IMR-90 (cell line): ENCODE results near the gene C22orf15. TPM values are rescaled to one million over a fixed set of nuclear protein-coding genes. Genes with fewer than 3 reads are reported as not detected.
A peak's percentile ranks its signal among the peaks of the same experiment; 100 is the strongest.

Experiments used
- ATAC-seq: fragments of 200-7000 bp; cut with Tn5 transposase; 2 replicates; pipeline ENCODE4 v1.9.1; 2020; ENCODE audit warnings: low read depth, mild to moderate bottlenecking, moderate library complexity
- BruUV-seq: library from RNA; stranded (reverse); fragments of 400-500 nt; replicated peaks from 2 replicates; lab custom pipeline; 2021; lab: Mats Ljungman, UMichigan
- CTCF ChIA-PET: fragments of 300-600 bp; formaldehyde crosslinking; extraction: SDS; loops from one replicate; lab custom pipeline; 2021; ENCODE audit warnings: antibody characterized with exemption; lab: Yijun Ruan, JAX
- POLR2A ChIA-PET: fragments of 300-600 bp; sonication (Branson Sonifier 250); formaldehyde crosslinking; loops from one replicate; lab custom pipeline; 2022; ENCODE audit warnings: antibody characterized with exemption; ENCODE audit not compliant: unreplicated experiment; lab: Charles Lee
- DNase-seq: peaks from one replicate; pipeline ENCODE4 v3.0.0; 2013
- H2AFZ ChIP-seq: replicated peaks from 2 replicates; pipeline ENCODE3; 2013; ENCODE audit warnings: low read length, mild to moderate bottlenecking; ENCODE audit not compliant: poor library complexity
- H2AK5ac ChIP-seq: 2 replicates; pipeline ENCODE4 v1.6.1; 2013; ENCODE audit warnings: low read depth, low read length, inconsistent platforms
- H2AK9ac ChIP-seq: replicated peaks from 2 replicates; pipeline ENCODE3; 2013; ENCODE audit warnings: mild to moderate bottlenecking, low read depth, low read length, moderate library complexity; ENCODE audit not compliant: poor library complexity
- H2BK120ac ChIP-seq: 2 replicates; pipeline ENCODE4 v1.6.1; 2013; ENCODE audit warnings: low read depth, low read length, inconsistent platforms
- H2BK15ac ChIP-seq: 3 replicates; pipeline ENCODE4 v1.6.1; 2013; ENCODE audit warnings: low read depth, low read length, inconsistent platforms
- H2BK20ac ChIP-seq: 2 replicates; pipeline ENCODE4 v1.6.1; 2013; ENCODE audit warnings: low read depth, mild to moderate bottlenecking, inconsistent platforms, low read length, moderate library complexity
- H2BK5ac ChIP-seq: 2 replicates; pipeline ENCODE4 v1.6.1; 2013; ENCODE audit warnings: mild to moderate bottlenecking, low read depth, low read length, inconsistent platforms; ENCODE audit not compliant: poor library complexity, severe bottlenecking
- H3K14ac ChIP-seq: replicated peaks from 2 replicates; pipeline ENCODE4 v1.6.1; 2013; ENCODE audit warnings: low read depth, low read length, inconsistent platforms
- H3K18ac ChIP-seq: 2 replicates; pipeline ENCODE4 v1.6.1; 2013; ENCODE audit warnings: low read depth, low read length, control low read depth
- H3K23ac ChIP-seq: 2 replicates; pipeline ENCODE4 v1.6.1; 2013; ENCODE audit warnings: low read depth, low read length, inconsistent platforms
- H3K27ac ChIP-seq: 2 replicates; pipeline ENCODE4 v1.5.1; 2013; ENCODE audit warnings: mild to moderate bottlenecking, control low read depth, low read length; ENCODE audit not compliant: insufficient read depth
- H3K27me3 ChIP-seq: 2 replicates; pipeline ENCODE4 v1.6.1; 2013; ENCODE audit warnings: low read length; ENCODE audit not compliant: control insufficient read depth, insufficient read depth
- H3K36me3 ChIP-seq: 2 replicates; pipeline ENCODE4 v1.6.1; 2013; ENCODE audit warnings: low read length, mixed read lengths; ENCODE audit not compliant: control insufficient read depth, insufficient read depth
- H3K4ac ChIP-seq: 2 replicates; pipeline ENCODE4 v1.6.1; 2013; ENCODE audit warnings: low read depth, low read length, inconsistent platforms
- H3K4me1 ChIP-seq: 2 replicates; pipeline ENCODE4 v1.6.1; 2013; ENCODE audit warnings: low read length, mixed read lengths; ENCODE audit not compliant: control insufficient read depth, insufficient read depth
- H3K4me2 ChIP-seq: 2 replicates; pipeline ENCODE4 v1.6.1; 2013; ENCODE audit warnings: low read depth, mild to moderate bottlenecking, control low read depth, low read length, moderate library complexity
- H3K4me3 ChIP-seq: 2 replicates; pipeline ENCODE4 v1.5.1; 2013; ENCODE audit warnings: low read depth, mild to moderate bottlenecking, control low read depth, low read length, moderate library complexity; ENCODE audit not compliant: insufficient read depth
- H3K56ac ChIP-seq: 2 replicates; pipeline ENCODE4 v1.6.1; 2013; ENCODE audit warnings: low read length, inconsistent platforms; ENCODE audit not compliant: insufficient read depth; ENCODE audit errors: extremely low read depth
- H3K79me1 ChIP-seq, 2 experiments: 2 replicates each; pipeline ENCODE4 v1.6.1; 2013; ENCODE audit warnings: low read length in 2 of 2, inconsistent platforms in 1 of 2, low read depth in 1 of 2
- H3K9ac ChIP-seq: 2 replicates; pipeline ENCODE4 v1.6.1; 2013; ENCODE audit warnings: low read depth, low read length, control low read depth
- H3K9me1 ChIP-seq: 2 replicates; pipeline ENCODE4 v1.6.1; 2013; ENCODE audit warnings: low read length, inconsistent platforms; ENCODE audit not compliant: insufficient read depth
- H3K9me3 ChIP-seq: 2 replicates; pipeline ENCODE4 v1.6.1; 2013; ENCODE audit warnings: low read length; ENCODE audit not compliant: control insufficient read depth, insufficient read depth
- H4K20me1 ChIP-seq: 2 replicates; pipeline ENCODE4 v1.6.1; 2013; ENCODE audit warnings: low read length, inconsistent platforms; ENCODE audit not compliant: insufficient read depth
- H4K5ac ChIP-seq: 2 replicates; pipeline ENCODE4 v1.6.1; 2013; ENCODE audit warnings: mild to moderate bottlenecking, low read depth, low read length, control low read depth
- H4K8ac ChIP-seq, 2 experiments: 2 replicates each; pipeline ENCODE4 v1.6.1; 2013; ENCODE audit warnings: low read depth in 2 of 2, low read length in 2 of 2, control low read depth in 1 of 2, inconsistent platforms in 1 of 2
- H4K91ac ChIP-seq: 2 replicates; pipeline ENCODE4 v1.6.1; 2013; ENCODE audit warnings: low read depth, low read length, inconsistent platforms; ENCODE audit not compliant: insufficient read depth
- BHLHE40 ChIP-seq: fragments of 150-350 bp; IDR thresholded peaks from 2 replicates; pipeline ENCODE4 v1.6.1; 2016; ENCODE audit warnings: mild to moderate bottlenecking, low read depth, low read length
- CEBPB ChIP-seq: IDR thresholded peaks from 2 replicates; pipeline ENCODE4 v1.6.1; 2012; ENCODE audit warnings: low read depth, low read length, improper control_type of control experiment
- CHD1 ChIP-seq: IDR thresholded peaks from 2 replicates; pipeline ENCODE4 v1.6.1; 2012; ENCODE audit warnings: low read depth, low read length, improper control_type of control experiment
- CTCF ChIP-seq: conservative IDR thresholded peaks from 2 replicates; pipeline ENCODE4 v1.5.1; 2012; ENCODE audit warnings: mild to moderate bottlenecking, low read depth, low read length, improper control_type of control experiment
- ELK1 ChIP-seq: fragments of 150-350 bp; IDR thresholded peaks from 2 replicates; pipeline ENCODE4 v1.6.1; 2016; ENCODE audit warnings: low read depth, mild to moderate bottlenecking, low read length, moderate library complexity, borderline replicate concordance
- FOS ChIP-seq: fragments of 150-350 bp; IDR thresholded peaks from 2 replicates; pipeline ENCODE4 v1.6.1; 2016; ENCODE audit warnings: low read depth, low read length
- MAFK ChIP-seq: IDR thresholded peaks from 2 replicates; pipeline ENCODE4 v1.6.1; 2012; ENCODE audit warnings: low read depth, low read length, improper control_type of control experiment
- MXI1 ChIP-seq: IDR thresholded peaks from 2 replicates; pipeline ENCODE4 v1.6.1; 2012; ENCODE audit warnings: low read depth, mild to moderate bottlenecking, low read length, moderate library complexity, borderline replicate concordance
- NFE2L2 ChIP-seq: fragments of 150-350 bp; IDR thresholded peaks from 2 replicates; pipeline ENCODE4 v1.6.1; 2016; ENCODE audit warnings: low read depth, mild to moderate bottlenecking, low read length
- POLR2A ChIP-seq: IDR thresholded peaks from 2 replicates; pipeline ENCODE4 v1.6.1; 2012; ENCODE audit warnings: mild to moderate bottlenecking, low read depth, low read length
- RCOR1 ChIP-seq: IDR thresholded peaks from 2 replicates; pipeline ENCODE4 v1.6.1; 2012; ENCODE audit warnings: mild to moderate bottlenecking, low read length, improper control_type of control experiment; ENCODE audit not compliant: insufficient replicate concordance
- RFX5 ChIP-seq: IDR thresholded peaks from 2 replicates; pipeline ENCODE4 v1.8.0; 2012; ENCODE audit warnings: low read depth, mild to moderate bottlenecking, low read length, moderate library complexity
- SMC3 ChIP-seq: fragments of 150-350 bp; IDR thresholded peaks from 2 replicates; pipeline ENCODE4 v1.6.1; 2016; ENCODE audit warnings: low read depth, mild to moderate bottlenecking, antibody characterized with exemption, low read length, moderate library complexity
- WGBS, 2 experiments: methylation state at CpG; one replicate each; pipeline versions ENCODE4 v1.1.5 to v1.1.7; 2013; ENCODE audit warnings: missing lambda C conversion rate in 2 of 2; ENCODE audit not compliant: insufficient read length in 1 of 2; ENCODE audit errors: extremely low coverage in 2 of 2; 5-methylcytosine and 5-hydroxymethylcytosine counted together
- dilution Hi-C: fragments of 300-500 bp; cut with HindIII; formaldehyde crosslinking; loops from one replicate; pipeline ENCODE4 v1.14.3; 2018; ENCODE audit warnings: low sequenced_read_pairs; ENCODE audit not compliant: unreplicated experiment
- in situ Hi-C: fragments of 300-500 bp; cut with MboI; formaldehyde crosslinking; loops from 3 replicates; pipeline ENCODE4 v1.14.3; 2019; ENCODE audit warnings: low sequenced_read_pairs, inconsistent platforms, mixed read lengths
- intact Hi-C: fragments of 100-400 bp; cut with micrococcal nuclease; formaldehyde crosslinking; loops from 2 replicates; pipeline ENCODE4 v1.10.0; 2022
- polyA plus RNA-seq, 3 experiments: library from polyadenylated mRNA; depleted of rRNA; stranded (reverse); fragments of >200 nt; gene quantifications; 2 replicates each; pipeline ENCODE4 v1.2.3, GENCODE V29; 2012; ENCODE audit warnings: low replicate concordance in 1 of 3
- total RNA-seq: library from RNA; depleted of rRNA; stranded (reverse); fragments of >200 nt; gene quantifications from 2 replicates; pipeline ENCODE4 v1.2.3, GENCODE V29; 2012
- TF ChIP-seq, protein P1 (sequence below): fragments of 150-350 bp; IDR thresholded peaks from 2 replicates; pipeline ENCODE4 v1.6.1; 2017; ENCODE audit warnings: mild to moderate bottlenecking, antibody characterized with exemption, low read length, low read depth

Gene C22orf15
- total and polyA plus RNA-seq, 2 of the 4 experiments (the other 2 are of a cell fraction): 2.3 to 3.1 TPM

GRCh38 chr22:23718371-23719165 lies 44.2 kb upstream of the C22orf15 start:
- Histone ChIP-seq H3K4ac (no peak overlapping the region), H2BK120ac (no peak overlapping the region), H3K18ac (no peak overlapping the region), H2BK5ac (no peak overlapping the region), H3K4me1 (0 out of 2 replicates have a peak, but pooled peaks cover 5% of the 10 kb centered on the region), H2BK20ac (no peak overlapping the region), H2AK9ac (peak overlapping the region; percentile 65), H4K20me1 (no peaks in the 10 kb centered on the region), H3K9me1 (peaks cover 10% of the 10 kb centered on the region), H3K4me2 (no peak overlapping the region), H3K36me3 (peaks cover 10% of the 10 kb centered on the region), H4K5ac (no peak overlapping the region), H3K9ac (no peak overlapping the region), H3K27me3 (no peaks in the 10 kb centered on the region), H3K56ac (no peak overlapping the region), H3K27ac (no peak overlapping the region), H3K9me3 (no peaks in the 10 kb centered on the region), H3K14ac (no peak overlapping the region), H4K8ac (no peak overlapping the region), H2BK15ac (no peak overlapping the region), H3K4me3 (no peak overlapping the region), H2AFZ (no peak overlapping the region), H4K91ac (no peak overlapping the region), H3K23ac (no peak overlapping the region), H3K79me1 (peaks cover 10 to 27% of the 10 kb centered on the region in 2 experiments), H2AK5ac (no peak overlapping the region)
- no TSS peak for BruUV-seq
- DNase-seq (no peak), ATAC-seq (no peak)
- TF ChIP-seq BHLHE40: no peak
- TF ChIP-seq FOS: no peak
- no peak for TF ChIP-seq RCOR1
- no peak for TF ChIP-seq MAFK
- TF ChIP-seq CTCF: no peak
- TF ChIP-seq CEBPB: no peak
- TF ChIP-seq, protein P1, sequence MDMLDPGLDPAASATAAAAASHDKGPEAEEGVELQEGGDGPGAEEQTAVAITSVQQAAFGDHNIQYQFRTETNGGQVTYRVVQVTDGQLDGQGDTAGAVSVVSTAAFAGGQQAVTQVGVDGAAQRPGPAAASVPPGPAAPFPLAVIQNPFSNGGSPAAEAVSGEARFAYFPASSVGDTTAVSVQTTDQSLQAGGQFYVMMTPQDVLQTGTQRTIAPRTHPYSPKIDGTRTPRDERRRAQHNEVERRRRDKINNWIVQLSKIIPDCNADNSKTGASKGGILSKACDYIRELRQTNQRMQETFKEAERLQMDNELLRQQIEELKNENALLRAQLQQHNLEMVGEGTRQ: no peak
- TF ChIP-seq RFX5: no peak
- no peak for TF ChIP-seq NFE2L2
- TF ChIP-seq CHD1: no peak
- no peak for TF ChIP-seq ELK1
- TF ChIP-seq SMC3: no peak
- TF ChIP-seq POLR2A: no peak
- no peak for TF ChIP-seq MXI1
- POLR2A ChIA-PET: interaction anchor here (0.7 kb wide), 1 partner anchor 14 kb away, joined by 6 read pairs; no protein-coding TSS in a partner anchor
- in situ Hi-C loops: no loop called here
- 80% methylated on average over 2 of the region's 17 CpGs; no CpG with 5 or more reads in 1 of the 2 experiments for WGBS, 2 experiments
- dilution Hi-C loops: no loop called here
- intact Hi-C loops: no loop called here
- CTCF ChIA-PET: interaction anchor here (0.6 kb wide), 1 partner anchor 23 kb away, joined by 3 read pairs; no protein-coding TSS in a partner anchor
